SJCRH30 (cell line): Measurements from ENCODE around the gene TNFSF9. TPM values are rescaled to one million over a fixed set of nuclear protein-coding genes. Genes with fewer than 3 reads are reported as not detected.
A peak's percentile ranks its signal among the peaks of the same experiment; 100 is the strongest.
"Not testable (repeated sequence)": the region's sequence is repeated elsewhere in the genome, so short reads cannot be mapped to it uniquely, and the experiment has no call there.

Source experiments
- DNase-seq, 2 experiments: peaks; one replicate each; pipeline ENCODE4 v3.0.0-alpha.2; 2015 to 2020
- H3K27ac ChIP-seq: fragments of 250-450 bp; sonication (Bioruptor Pico); 2 replicates; pipeline ENCODE4 v1.5.1; 2020; ENCODE audit warnings: mild to moderate bottlenecking, moderate library complexity
- H3K27me3 ChIP-seq: fragments of 250-450 bp; sonication (Bioruptor Pico); 2 replicates; pipeline ENCODE4 v1.5.1; 2020; ENCODE audit warnings: mild to moderate bottlenecking, moderate library complexity
- H3K36me3 ChIP-seq: fragments of 250-450 bp; sonication (Bioruptor Pico); 2 replicates; pipeline ENCODE4 v1.5.1; 2020; ENCODE audit warnings: mild to moderate bottlenecking, moderate library complexity
- H3K4me1 ChIP-seq: fragments of 250-450 bp; sonication (Bioruptor Pico); 2 replicates; pipeline ENCODE4 v1.5.1; 2020; ENCODE audit warnings: mild to moderate bottlenecking, moderate library complexity
- H3K4me3 ChIP-seq: fragments of 250-450 bp; sonication (Bioruptor Pico); 2 replicates; pipeline ENCODE4 v1.5.1; 2020; ENCODE audit warnings: mild to moderate bottlenecking, moderate library complexity
- H3K9me3 ChIP-seq: fragments of 250-450 bp; sonication (Bioruptor Pico); replicated peaks from 2 replicates; pipeline ENCODE4 v1.5.1; 2020; ENCODE audit warnings: mild to moderate bottlenecking, moderate library complexity
- total RNA-seq: library from RNA; depleted of rRNA; stranded (reverse); fragments of >200 nt; shearing (Covaris generic); gene quantifications from 2 replicates; pipeline ENCODE4 v1.2.3, GENCODE V29; 2014

TNFSF9 gene
- total RNA-seq, 1 experiment from 2014 or later = not detected

DNA sequence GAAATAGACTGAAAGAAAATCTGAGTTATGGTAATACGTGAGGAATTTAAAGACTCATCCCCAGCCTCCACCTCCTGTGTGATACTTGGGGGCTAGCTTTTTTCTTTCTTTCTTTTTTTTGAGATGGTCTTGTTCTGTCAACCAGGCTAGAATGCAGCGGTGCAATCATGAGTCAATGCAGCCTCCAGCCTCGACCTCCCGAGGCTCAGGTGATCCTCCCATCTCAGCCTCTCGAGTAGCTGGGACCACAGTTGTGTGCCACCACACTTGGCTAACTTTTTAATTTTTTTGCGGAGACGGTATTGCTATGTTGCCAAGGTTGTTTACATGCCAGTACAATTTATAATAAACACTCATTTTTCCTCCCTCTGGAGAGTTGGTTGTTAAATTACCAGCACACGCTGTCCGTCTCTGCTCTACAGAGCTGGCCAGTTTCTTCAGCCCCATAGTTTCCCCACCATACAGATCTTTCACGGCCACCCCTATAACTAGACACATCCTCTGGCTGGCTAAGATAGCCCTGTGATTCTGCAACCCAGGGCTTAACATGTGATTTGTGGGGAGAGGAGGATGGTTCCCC is 4.8 kb downstream of the TNFSF9 start:
- no peak overlapping the region for H3K4me3 ChIP-seq
- H3K36me3 ChIP-seq = no peaks in the 10 kb centered on the region
- no peaks in the 10 kb centered on the region for H3K4me1 ChIP-seq
- H3K27ac ChIP-seq = no peak overlapping the region
- no peaks in the 10 kb centered on the region for H3K27me3 ChIP-seq
- no peak for DNase-seq
- H3K9me3 ChIP-seq = no peaks in the 10 kb centered on the region

DNA sequence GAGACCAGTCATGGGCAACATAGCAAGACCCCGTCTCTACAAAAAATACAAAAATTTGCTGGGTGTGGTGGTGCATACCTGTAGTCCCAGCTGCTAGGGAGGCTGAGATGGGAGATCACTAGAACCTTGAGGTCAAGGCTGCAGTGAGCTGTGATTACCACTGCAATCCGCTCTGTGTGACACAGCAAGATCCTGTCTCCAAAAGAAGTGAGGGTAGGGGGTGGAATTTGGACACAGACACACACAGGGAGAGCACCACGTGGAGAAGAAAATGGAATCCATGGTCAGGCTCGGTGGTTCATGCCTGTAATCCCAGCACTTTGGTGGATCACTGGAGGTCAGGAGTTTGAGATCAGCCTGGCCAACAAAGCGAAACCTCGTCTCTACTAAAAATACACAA is 8.7 kb downstream of the TNFSF9 start:
- no peaks in the 10 kb centered on the region for H3K4me1 ChIP-seq
- H3K9me3 ChIP-seq = no peaks in the 10 kb centered on the region
- no peaks in the 10 kb centered on the region for H3K36me3 ChIP-seq
- DNase-seq = no peak
- H3K27ac ChIP-seq = no peak overlapping the region
- no peaks in the 10 kb centered on the region for H3K27me3 ChIP-seq
- no peak overlapping the region for H3K4me3 ChIP-seq

DNA sequence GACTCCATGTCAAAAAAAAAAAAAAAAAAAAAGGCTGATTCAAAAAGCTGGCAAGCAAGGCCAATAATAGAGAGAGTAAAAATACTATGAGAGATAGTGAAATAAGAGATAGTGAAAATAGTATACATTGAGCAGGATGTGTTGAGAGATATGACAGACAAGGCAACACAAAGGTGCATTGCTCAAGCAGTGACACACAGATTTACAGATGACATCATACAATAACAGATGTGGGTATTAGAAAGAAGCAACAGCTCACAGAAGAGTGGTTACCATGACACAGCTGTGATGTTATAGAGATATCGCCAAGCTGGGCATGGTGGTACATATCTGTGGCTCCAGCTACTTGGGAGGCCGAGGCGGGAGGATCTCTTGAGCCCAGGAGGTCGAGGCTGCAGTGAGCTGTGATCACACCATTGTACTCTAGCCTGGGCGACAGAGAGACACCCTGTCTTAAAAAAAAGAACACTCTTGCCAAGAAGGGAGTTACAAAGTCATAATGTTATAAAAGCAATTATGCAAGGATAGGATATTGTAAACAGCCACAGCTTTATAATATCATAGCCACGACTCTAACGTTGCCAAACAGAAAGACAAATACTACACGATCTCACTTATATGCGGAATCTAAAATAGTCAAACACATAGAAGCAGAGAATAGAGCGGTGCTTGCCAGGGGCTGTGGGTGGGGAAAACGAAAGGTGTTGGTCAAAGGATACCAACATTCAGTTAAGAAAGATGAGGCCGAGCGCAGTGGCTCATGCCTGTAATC is 10.3 kb downstream of the TNFSF9 start:
- H3K4me3 ChIP-seq = no peak overlapping the region
- DNase-seq = no peak
- no peaks in the 10 kb centered on the region for H3K36me3 ChIP-seq
- H3K4me1 ChIP-seq = no peaks in the 10 kb centered on the region
- no peak overlapping the region for H3K27ac ChIP-seq
- no peaks in the 10 kb centered on the region for H3K27me3 ChIP-seq
- no peaks in the 10 kb centered on the region for H3K9me3 ChIP-seq

DNA sequence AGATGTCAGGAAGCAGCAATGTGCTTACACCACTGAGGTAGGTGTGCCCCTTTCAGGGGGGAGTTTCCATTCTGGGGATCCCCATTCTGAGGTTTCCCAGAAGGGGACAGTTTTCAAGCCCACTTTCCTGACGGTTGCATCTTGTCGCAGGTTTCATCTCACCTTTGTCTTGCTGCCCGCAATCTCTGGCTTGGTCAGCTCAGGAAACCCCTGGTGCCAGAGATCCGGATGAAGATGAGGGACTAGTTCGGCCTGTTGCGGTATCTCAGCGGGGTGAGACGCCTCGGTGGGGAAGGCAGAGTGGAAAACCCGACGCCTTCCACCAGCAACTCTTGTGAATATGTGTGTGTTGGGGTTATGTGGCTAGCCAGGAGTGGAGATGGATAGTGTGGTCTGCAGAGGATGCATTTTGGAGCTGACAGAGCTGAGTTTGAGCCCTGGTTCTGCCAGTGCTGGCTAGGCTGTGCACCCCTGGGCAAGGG is 13.1 kb downstream of the TNFSF9 start:
- H3K27me3 ChIP-seq = no peaks in the 10 kb centered on the region
- H3K9me3 ChIP-seq = no peaks in the 10 kb centered on the region
- H3K4me1 ChIP-seq = no peaks in the 10 kb centered on the region
- no peak overlapping the region for H3K27ac ChIP-seq
- H3K36me3 ChIP-seq = no peaks in the 10 kb centered on the region
- no peak for DNase-seq
- H3K4me3 ChIP-seq = no peak overlapping the region

DNA sequence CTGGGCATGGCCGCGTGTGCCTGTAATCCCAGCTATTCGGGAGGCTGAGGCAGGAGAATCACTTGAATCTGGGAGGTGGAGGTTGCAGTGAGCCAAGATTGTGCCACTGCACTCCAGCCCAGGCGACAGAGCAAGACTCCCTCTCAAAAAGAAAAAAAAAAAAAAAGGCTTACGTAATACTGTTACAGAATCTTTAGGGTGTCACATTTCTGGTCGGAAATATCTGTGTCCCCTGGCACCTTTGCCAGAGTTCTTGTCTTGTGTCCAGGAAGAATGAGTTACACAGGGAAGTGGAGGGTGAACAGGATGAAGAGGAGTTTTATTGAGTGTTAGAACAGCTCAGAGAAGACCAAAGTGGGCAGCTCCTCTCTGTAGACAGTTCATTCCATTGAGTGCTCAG is 19.9 kb downstream of the TNFSF9 start:
- not testable (repeated sequence) for H3K4me1 ChIP-seq, H3K27me3 ChIP-seq, H3K4me3 ChIP-seq, H3K27ac ChIP-seq, H3K9me3 ChIP-seq, H3K36me3 ChIP-seq, DNase-seq

DNA sequence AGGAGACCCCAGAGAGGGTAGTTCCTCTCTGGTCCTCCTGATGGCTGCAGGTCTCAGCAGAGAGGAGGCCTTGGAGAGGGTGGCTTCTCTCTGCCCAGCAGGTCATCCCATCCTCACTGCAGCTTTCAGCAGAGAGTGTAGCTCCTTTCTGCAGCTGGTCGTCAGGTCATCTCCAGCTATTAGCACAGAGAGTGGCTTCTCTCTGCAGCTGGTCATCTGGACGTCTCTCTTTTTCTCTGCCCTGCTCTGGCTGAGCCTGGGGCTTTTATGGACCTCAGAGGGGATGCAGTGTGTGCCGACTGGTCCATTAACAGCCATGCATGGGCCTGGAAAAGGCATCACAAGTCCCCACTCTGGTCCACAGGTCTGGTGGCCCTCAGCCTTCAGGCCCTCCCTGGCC is 20.3 kb downstream of the TNFSF9 start:
- Histone ChIP-seq H3K4me3 (no peak overlapping the region), H3K36me3 (no peaks in the 10 kb centered on the region), H3K9me3 (no peaks in the 10 kb centered on the region), H3K27me3 (no peaks in the 10 kb centered on the region), H3K4me1 (no peaks in the 10 kb centered on the region), H3K27ac (no peak overlapping the region)
- DNase-seq = no peak

DNA sequence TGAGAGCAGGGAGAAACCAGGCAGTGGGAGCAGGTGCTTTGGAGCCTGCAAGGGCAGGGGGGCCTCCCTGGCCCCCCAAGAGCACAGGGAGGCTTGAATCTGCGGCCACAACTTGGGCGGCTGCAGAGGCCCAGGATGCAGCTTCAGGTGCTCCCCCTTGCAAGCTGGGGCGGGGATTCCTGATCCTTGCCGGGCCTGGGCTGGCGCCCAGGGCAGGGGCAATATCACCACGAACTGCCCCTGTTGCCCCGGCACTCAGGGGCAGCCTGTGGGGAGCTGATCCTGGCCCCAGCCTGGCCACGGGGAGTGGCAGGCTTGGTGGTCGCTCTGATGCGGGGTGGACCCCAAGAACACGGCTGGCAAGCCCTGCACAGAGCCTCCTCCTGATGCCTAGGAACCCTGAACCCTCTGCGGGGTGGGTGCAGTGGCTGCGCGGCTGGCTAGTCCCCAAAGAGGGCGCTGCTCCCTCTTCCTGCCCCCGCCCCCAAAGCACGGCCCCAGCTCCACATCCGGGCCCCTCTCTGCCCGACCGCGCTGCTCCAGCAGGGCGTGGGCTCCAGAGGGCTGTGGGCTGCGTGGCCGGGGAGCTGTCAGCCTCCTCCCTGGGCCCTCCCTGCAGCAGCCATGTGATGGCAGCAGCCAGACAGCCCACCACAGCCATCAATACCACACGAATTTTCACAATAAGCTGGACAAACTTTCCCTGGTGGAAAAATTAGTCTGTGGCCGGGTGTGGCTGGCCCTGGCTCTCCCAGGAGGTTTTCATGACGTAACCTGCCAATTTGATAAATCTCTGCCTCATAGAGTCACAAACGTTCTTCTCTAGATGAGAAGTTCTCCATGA is 21.0 kb downstream of the TNFSF9 start:
- H3K36me3 ChIP-seq = no peaks in the 10 kb centered on the region
- DNase-seq = no peak
- no peak overlapping the region for H3K27ac ChIP-seq
- H3K4me3 ChIP-seq = no peak overlapping the region
- no peaks in the 10 kb centered on the region for H3K27me3 ChIP-seq
- no peaks in the 10 kb centered on the region for H3K4me1 ChIP-seq
- no peaks in the 10 kb centered on the region for H3K9me3 ChIP-seq

DNA sequence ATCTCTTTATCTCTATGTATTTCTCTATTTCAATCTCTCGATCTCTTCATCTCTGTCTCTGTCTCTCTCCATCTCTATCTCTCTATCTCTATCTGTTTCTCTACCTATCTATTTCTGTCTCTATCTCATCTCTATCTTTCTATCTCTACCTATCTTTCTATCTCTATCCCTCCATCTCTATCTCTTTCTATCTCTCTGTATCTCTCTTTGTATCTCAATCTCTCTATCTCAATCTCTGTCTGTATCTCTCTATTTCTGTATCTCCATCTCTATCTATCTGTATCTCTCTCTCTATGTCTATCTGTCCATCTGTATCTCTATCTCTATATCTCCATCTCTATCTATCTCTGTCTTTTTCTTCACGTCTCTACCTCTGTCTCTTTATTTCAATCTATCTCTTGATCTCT is 25.2 kb downstream of the TNFSF9 start:
- no peak overlapping the region for H3K27ac ChIP-seq
- H3K36me3 ChIP-seq = no peaks in the 10 kb centered on the region
- H3K4me3 ChIP-seq = no peak overlapping the region
- H3K9me3 ChIP-seq = no peaks in the 10 kb centered on the region
- H3K4me1 ChIP-seq = no peaks in the 10 kb centered on the region
- no peaks in the 10 kb centered on the region for H3K27me3 ChIP-seq
- no peak for DNase-seq

DNA sequence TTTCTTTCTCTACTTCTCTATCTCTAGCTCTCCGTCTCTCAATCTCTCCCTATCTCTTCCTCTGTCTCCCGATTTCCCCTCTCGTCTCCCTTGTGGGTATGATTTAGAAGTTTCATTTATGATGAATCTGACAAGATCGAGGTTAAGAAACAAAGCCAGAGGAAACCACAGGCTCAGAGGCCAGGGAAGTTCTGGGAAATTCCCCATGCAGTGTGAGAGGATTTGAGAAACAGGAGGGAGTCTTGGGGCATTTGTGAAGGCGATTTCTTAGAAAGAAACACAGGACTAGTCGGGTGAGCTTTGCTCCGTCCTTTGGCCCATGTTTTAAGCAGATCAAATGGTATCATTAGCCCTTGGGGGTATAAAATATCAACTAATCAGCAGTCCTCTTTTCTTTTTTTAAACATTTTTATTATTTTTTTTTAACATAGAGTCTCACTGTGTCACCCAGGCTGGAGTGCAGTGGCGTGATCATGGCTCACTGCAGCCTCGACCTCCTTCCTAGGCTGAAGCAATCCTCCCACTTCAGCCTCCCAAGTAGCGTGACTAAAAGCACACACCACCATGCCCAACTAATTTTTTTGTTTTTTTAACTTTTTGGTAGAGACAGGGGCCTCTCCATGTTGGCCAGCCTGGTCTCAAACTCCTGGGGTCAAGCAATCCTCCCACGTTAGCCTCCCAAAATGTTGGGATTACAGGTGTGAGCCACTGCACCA is 25.8 kb downstream of the TNFSF9 start:
- Histone ChIP-seq H3K27ac (no peak overlapping the region), H3K27me3 (no peaks in the 10 kb centered on the region), H3K36me3 (no peaks in the 10 kb centered on the region), H3K4me3 (no peak overlapping the region), H3K9me3 (no peaks in the 10 kb centered on the region), H3K4me1 (no peaks in the 10 kb centered on the region)
- no peak for DNase-seq

DNA sequence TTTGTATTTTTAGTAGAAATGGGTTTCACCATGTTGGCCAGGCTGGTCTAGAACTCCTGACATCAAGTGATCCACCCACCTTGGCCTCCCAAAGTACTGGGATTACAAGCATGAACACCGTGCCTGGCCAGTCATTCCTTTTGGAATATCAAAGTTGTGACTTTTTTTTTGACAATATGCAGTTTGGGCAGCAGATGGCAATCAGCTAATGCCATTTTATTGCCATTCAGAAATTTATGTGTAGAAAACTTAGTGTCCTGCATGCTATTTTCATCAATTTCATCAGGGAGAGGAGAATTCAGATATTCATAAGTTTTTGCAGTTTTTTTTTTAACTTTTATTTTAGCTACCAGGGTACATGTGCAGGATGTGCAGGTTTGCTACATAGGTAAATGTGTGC is 31.6 kb downstream of the TNFSF9 start:
- not testable (repeated sequence) for H3K9me3 ChIP-seq, H3K27ac ChIP-seq, H3K27me3 ChIP-seq, H3K36me3 ChIP-seq, H3K4me3 ChIP-seq, H3K4me1 ChIP-seq, DNase-seq

DNA sequence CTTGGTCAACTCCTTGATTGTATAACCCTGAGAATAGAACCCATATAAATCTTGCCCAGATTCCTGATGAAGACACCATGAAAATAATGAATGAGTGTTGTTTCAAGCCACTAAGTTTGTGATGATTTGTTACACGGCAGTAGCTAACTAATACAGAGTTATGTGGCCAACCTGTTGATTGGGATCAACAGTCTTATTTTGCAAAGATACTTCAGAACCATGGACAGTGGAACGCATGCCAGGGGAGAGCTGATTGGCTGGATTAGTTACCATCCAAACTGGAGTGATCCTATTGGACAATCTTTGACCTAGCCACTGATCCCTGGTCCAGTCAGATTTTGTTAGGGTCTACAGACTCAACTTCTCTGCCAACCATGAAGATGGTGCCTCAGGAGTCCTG is 33.6 kb downstream of the TNFSF9 start:
- Histone ChIP-seq H3K27ac (no peak overlapping the region), H3K36me3 (no peaks in the 10 kb centered on the region), H3K27me3 (no peaks in the 10 kb centered on the region), H3K4me3 (no peak overlapping the region), H3K4me1 (no peaks in the 10 kb centered on the region), H3K9me3 (0 out of 2 replicates have a peak, but pooled peaks cover 3% of the 10 kb centered on the region)
- peak; percentile 13 to 57 for DNase-seq

DNA sequence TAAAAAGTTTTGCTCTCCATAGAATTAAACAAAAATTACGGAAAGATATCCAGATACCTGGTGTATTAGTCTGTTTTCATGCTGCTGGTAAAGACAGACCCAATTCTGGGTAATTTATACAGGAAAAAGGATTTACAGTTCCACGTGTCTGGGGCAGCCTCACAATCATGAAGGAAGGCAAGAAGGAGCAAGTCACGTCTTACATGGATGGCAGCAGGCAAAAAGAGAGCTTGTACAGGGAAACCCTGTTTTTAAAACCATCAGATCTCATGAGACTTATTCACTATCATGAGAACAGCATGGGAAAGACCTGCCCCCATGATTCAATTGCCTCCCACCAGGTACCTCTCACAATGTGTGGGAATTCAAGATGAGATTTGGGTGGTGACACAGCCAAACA is 35.9 kb downstream of the TNFSF9 start:
- H3K36me3 ChIP-seq, H3K9me3 ChIP-seq, H3K27me3 ChIP-seq, DNase-seq, H3K27ac ChIP-seq, H3K4me1 ChIP-seq, H3K4me3 ChIP-seq: not testable (repeated sequence)

DNA sequence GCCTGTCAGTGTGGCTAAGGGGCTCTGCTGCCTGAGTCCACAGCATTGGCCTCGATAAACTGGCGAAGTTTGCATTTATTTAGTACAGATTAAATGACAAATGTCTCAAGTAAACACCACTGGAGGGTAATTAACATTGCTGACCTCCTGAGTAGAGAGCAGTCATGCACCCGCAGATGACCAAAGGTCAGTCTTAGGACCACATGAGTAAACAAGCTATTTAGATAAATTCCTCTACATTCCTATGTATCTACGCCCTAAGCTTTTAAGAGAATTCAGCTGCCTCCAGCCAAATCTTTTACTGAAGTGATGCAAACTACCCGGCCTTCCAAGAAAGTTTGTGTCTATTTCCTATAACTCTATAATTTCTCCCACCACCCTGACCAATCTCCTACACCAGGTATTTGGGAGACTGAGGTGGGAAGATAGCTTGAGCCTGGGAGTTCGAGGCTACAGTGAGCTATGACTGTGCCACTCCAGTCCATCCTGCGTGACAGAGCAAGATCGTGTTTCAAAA is 37.2 kb downstream of the TNFSF9 start:
- H3K27ac ChIP-seq = no peak overlapping the region

DNA sequence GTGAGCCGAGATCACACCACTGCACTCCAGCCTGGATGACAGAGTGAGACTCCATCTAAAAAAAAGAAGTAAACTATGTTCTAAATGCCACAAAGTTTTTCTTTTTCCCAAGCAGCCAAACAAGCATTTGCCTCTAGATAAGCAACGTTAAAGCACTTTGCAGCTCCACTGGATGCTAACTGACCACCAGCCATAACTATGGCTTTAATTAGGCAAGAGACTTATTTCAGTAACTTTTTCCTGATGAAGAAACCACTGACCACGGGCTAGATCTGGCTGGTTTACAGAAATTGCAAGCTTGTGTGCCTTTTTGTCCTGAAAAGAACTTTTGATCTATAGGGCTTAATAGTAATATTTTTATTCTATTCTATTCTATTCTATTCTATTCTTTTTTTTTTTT is 38.0 kb downstream of the TNFSF9 start:
- Histone ChIP-seq H3K27ac (no peak overlapping the region), H3K4me3 (no peak overlapping the region), H3K9me3 (0 out of 2 replicates have a peak, but pooled peaks cover 5% of the 10 kb centered on the region)

More for the DNA sequence above, 37.2 kb downstream of the TNFSF9 start:
- DNase-seq = no peak
- 0 out of 2 replicates have a peak, but pooled peaks cover 7% of the 10 kb centered on the region for H3K9me3 ChIP-seq
- H3K36me3 ChIP-seq = no peaks in the 10 kb centered on the region
- no peaks in the 10 kb centered on the region for H3K4me1 ChIP-seq
- H3K27me3 ChIP-seq = no peaks in the 10 kb centered on the region
- H3K4me3 ChIP-seq = no peak overlapping the region

More for the DNA sequence above, 38.0 kb downstream of the TNFSF9 start:
- Histone ChIP-seq H3K4me1 (no peaks in the 10 kb centered on the region), H3K36me3 (no peaks in the 10 kb centered on the region), H3K27me3 (no peaks in the 10 kb centered on the region)
- DNase-seq = no peak
